HepG2 (cell line): Measurements from ENCODE around the gene YWHAQ. TPM values are rescaled to one million over a fixed set of nuclear protein-coding genes. Genes with fewer than 3 reads are reported as not detected.

Source experiments
- CHCHD3 ChIP-seq: sonication (generic); formaldehyde crosslinking; IDR thresholded peaks from 2 replicates; pipeline ENCODE4 v1.8.0; 2022; ENCODE audit warnings: mild to moderate bottlenecking, missing genetic modification reagents, moderate library complexity
- DR1 ChIP-seq: sonication (generic); formaldehyde crosslinking; IDR thresholded peaks from 2 replicates; pipeline ENCODE4 v1.8.0; 2021; ENCODE audit warnings: mild to moderate bottlenecking, missing genetic modification reagents, inconsistent platforms
- FOXA1 ChIP-seq, 2 experiments: fragments of 450-650 bp in 1 of 2; sonication (generic) in 1 of 2; formaldehyde crosslinking in 1 of 2; IDR thresholded peaks; 2 replicates each; pipeline versions ENCODE4 v1.4.0 to v1.6.1; 2016 to 2020; ENCODE audit warnings: missing genetic modification reagents in 1 of 2
- HMG20A ChIP-seq: IDR thresholded peaks from 2 replicates; pipeline ENCODE4 v1.6.1; 2016; ENCODE audit warnings: borderline replicate concordance
- KAT8 ChIP-seq: IDR thresholded peaks from 2 replicates; pipeline ENCODE4 v1.6.1; 2016; ENCODE audit warnings: missing genetic modification reagents, missing compliant biosample characterization
- MTA1 ChIP-seq: sonication (generic); formaldehyde crosslinking; IDR thresholded peaks from 2 replicates; pipeline ENCODE4 v1.4.0; 2020; ENCODE audit warnings: missing genetic modification reagents, mild to moderate bottlenecking, borderline replicate concordance
- MYC ChIP-seq: sonication (generic); formaldehyde crosslinking; IDR thresholded peaks from 2 replicates; pipeline ENCODE4 v1.9.0; 2021; ENCODE audit warnings: missing genetic modification reagents, borderline replicate concordance
- PRMT3 ChIP-seq: sonication (generic); formaldehyde crosslinking; IDR thresholded peaks from 2 replicates; pipeline ENCODE4 v1.8.1; 2022; ENCODE audit warnings: low read depth, mild to moderate bottlenecking, moderate library complexity, missing genetic modification reagents, borderline replicate concordance
- SATB2 ChIP-seq: sonication (generic); formaldehyde crosslinking; IDR thresholded peaks from 2 replicates; pipeline ENCODE4 v1.5.0; 2020; ENCODE audit warnings: missing genetic modification reagents
- SMAD1 ChIP-seq: sonication (generic); formaldehyde crosslinking; IDR thresholded peaks from 2 replicates; pipeline ENCODE4 v1.4.0; 2020; ENCODE audit warnings: missing genetic modification reagents, low read depth, mild to moderate bottlenecking, borderline replicate concordance
- TAF15 ChIP-seq: fragments of 200-400 bp; formaldehyde crosslinking; IDR thresholded peaks from one replicate; pipeline ENCODE4 v1.6.1; 2018; ENCODE audit warnings: mild to moderate bottlenecking, low read depth, low read length; ENCODE audit not compliant: poor library complexity, severe bottlenecking
- TMF1 ChIP-seq: sonication (generic); formaldehyde crosslinking; IDR thresholded peaks from 2 replicates; pipeline ENCODE4 v1.8.1; 2022; ENCODE audit warnings: low read depth, missing genetic modification reagents
- TOPORS ChIP-seq: sonication (generic); formaldehyde crosslinking; IDR thresholded peaks from 2 replicates; pipeline ENCODE4 v1.8.0; 2023; ENCODE audit warnings: mild to moderate bottlenecking, missing genetic modification reagents
- ZBTB1 ChIP-seq: sonication (generic); formaldehyde crosslinking; IDR thresholded peaks from 2 replicates; pipeline ENCODE4 v1.4.0; 2020; ENCODE audit warnings: missing genetic modification reagents, borderline replicate concordance
- ZNF605 ChIP-seq: sonication (generic); formaldehyde crosslinking; IDR thresholded peaks from 2 replicates; pipeline ENCODE4 v1.8.0; 2022; ENCODE audit warnings: mild to moderate bottlenecking, missing genetic modification reagents
- ZNF670 ChIP-seq: sonication (generic); formaldehyde crosslinking; IDR thresholded peaks from 2 replicates; pipeline ENCODE4 v1.8.0; 2022; ENCODE audit warnings: mild to moderate bottlenecking, missing genetic modification reagents, borderline replicate concordance
- ZNF678 ChIP-seq: sonication (generic); formaldehyde crosslinking; IDR thresholded peaks from 2 replicates; pipeline ENCODE4 v1.4.0; 2020; ENCODE audit warnings: mild to moderate bottlenecking, missing genetic modification reagents
- ZNF775 ChIP-seq: sonication (generic); formaldehyde crosslinking; IDR thresholded peaks from 2 replicates; pipeline ENCODE4 v1.4.0; 2020; ENCODE audit warnings: missing genetic modification reagents, mild to moderate bottlenecking, moderate library complexity, borderline replicate concordance
- polyA plus RNA-seq, 8 experiments: library from polyadenylated mRNA; depleted of rRNA in 3 of 8; stranded (reverse) in 7 of 8; unstranded in 1 of 8; fragments of >200 nt; fragmentation: Illumina TruSeq in 4 of 8; extraction: Trizol in 4 of 8; gene quantifications; 2 replicates each; pipeline versions ENCODE4 v1.2.1 to v1.2.3, GENCODE V29; 2011 to 2016; ENCODE audit warnings: low read depth in 4 of 8, missing spikeins in 1 of 8, mixed read lengths in 1 of 8; ENCODE audit not compliant: insufficient read depth in 1 of 8
- total RNA-seq, 5 experiments: library from RNA; depleted of rRNA; stranded (reverse); fragments of >200 nt; fragmentation: Illumina TruSeq; extraction: Trizol; gene quantifications; 2 replicates each; pipeline ENCODE4 v1.2.3, GENCODE V29; 2016; ENCODE audit warnings: low read depth in 1 of 5
- TF ChIP-seq, protein P1 (sequence below): sonication (generic); formaldehyde crosslinking; IDR thresholded peaks from 2 replicates; pipeline ENCODE4 v1.4.0; 2020; ENCODE audit warnings: mild to moderate bottlenecking, missing genetic modification reagents
- TF ChIP-seq, protein P2 (sequence below): sonication (generic); formaldehyde crosslinking; IDR thresholded peaks from 2 replicates; pipeline ENCODE4 v1.4.0; 2020; ENCODE audit warnings: missing genetic modification reagents

The YWHAQ gene
- total and polyA plus RNA-seq, 2 of the 13 experiments (the other 11 are each of a cell fraction or from before 2014, with no cell fraction given): 160 to 304 TPM

DNA sequence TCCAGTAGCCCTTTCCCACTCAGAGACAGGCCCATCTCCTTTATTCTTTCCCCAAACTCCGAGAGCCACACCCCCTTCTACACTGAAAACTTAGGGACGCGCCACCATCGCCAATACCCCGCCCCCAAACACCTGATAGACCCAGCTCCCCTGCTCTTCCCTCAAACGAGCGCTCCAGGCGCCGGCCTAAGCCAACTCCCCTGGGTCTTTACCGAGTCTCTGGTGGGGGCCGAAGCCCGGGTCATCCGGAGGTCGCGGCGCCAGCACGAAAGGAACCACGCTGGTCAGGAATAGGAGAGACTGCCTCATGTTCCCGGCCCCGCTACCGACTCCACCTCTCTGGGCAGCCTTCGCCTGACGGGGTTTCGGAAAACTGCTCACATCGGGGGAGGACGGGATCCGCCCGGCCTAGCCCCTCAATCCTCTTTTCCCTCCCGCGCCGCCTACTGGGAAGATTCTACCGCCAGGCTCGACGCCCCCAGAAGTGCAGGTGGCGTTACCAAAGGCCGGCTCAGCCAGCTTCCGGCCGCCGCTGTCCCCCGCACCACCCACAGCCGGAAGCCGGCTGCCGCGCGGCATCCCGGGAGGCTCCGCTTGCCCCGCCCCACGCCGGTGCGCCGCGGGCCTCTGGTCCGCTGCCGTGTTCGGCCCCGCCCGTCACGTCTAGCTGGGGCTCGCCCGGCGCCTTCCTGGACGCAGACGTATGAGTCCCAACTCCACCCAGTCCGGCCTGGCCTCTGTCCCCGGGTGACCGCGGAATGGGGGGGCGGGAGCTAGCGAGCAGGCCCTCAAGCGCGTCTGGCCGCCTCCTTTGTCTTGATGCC lies 75.3 kb downstream of the YWHAQ start, which contains the start of gene ADAM17 (continued):
- peak; percentile 16; the same call in 1 of the 2 replicates for TF ChIP-seq ZBTB1 (CRISPR knock-in tag)
- peak; percentile 73 for TF ChIP-seq TAF15
- TF ChIP-seq, protein P1, sequence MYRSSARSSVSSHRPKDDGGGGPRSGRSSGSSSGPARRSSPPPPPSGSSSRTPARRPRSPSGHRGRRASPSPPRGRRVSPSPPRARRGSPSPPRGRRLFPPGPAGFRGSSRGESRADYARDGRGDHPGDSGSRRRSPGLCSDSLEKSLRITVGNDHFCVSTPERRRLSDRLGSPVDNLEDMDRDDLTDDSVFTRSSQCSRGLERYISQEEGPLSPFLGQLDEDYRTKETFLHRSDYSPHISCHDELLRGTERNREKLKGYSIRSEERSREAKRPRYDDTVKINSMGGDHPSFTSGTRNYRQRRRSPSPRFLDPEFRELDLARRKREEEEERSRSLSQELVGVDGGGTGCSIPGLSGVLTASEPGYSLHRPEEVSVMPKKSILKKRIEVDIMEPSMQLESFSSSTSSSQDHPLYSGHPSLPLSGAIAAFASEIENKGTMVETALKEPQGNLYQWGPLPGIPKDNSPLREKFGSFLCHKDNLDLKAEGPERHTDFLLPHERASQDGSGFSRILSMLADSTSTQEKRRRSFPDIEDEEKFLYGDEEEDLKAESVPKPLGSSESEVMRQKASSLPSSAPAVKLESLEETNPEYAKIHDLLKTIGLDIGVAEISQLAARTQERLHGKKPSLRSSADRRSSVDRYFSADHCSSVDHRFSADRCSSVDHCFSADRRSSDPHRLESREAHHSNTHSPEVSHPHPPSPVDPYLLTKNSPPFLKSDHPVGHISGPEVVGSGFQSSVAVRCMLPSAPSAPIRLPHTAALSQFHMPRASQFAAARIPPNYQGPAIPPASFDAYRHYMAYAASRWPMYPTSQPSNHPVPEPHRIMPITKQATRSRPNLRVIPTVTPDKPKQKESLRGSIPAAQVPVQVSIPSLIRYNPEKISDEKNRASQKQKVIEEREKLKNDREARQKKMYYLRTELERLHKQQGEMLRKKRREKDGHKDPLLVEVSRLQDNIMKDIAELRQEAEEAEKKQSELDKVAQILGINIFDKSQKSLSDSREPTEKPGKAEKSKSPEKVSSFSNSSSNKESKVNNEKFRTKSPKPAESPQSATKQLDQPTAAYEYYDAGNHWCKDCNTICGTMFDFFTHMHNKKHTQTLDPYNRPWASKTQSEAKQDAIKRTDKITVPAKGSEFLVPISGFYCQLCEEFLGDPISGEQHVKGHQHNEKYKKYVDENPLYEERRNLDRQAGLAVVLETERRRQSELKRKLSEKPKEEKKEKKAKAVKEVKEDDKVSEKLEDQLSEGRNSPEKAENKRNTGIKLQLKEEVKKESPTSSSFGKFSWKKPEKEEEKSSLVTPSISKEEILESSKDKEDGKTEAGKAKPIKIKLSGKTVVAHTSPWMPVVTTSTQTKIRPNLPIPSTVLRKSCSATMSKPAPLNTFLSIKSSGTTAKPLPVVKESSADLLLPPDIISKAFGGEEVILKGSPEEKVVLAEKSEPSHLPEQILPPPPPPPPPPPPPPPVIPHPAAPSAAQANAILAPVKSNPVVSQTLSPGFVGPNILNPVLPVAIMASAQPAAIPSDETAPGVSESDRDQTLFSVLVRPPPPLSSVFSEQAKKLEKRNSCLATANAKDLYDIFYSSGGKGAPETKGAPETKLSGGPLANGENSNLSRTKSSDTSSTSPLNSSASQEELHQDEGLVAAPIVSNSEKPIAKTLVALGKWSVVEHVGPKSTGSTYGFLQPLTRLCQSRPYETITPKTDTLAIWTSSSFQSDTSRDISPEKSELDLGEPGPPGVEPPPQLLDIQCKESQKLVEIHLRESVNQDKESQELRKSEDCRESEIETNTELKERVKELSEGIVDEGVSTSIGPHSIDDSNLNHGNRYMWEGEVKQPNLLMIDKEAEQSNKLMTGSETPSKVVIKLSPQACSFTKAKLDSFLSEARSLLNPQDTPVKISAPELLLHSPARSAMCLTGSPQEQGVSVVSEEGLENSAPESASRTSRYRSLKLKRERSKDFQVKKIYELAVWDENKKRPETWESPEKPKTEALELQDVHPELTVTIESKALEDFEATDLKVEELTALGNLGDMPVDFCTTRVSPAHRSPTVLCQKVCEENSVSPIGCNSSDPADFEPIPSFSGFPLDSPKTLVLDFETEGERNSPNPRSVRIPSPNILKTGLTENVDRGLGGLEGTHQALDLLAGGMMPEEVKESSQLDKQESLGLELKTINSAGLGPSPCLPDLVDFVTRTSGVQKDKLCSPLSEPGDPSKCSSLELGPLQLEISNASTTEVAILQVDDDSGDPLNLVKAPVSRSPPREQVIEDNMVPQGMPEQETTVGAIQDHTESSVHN (CRISPR knock-in tag): no peak; the same call in 1 of the 2 replicates
- no peak for TF ChIP-seq SATB2 (CRISPR knock-in tag)
- TF ChIP-seq ZNF670 (CRISPR knock-in tag): peak; percentile 99
- peak; percentile 86 for TF ChIP-seq PRMT3 (CRISPR knock-in tag)
- TF ChIP-seq CHCHD3: no peak
- peak; percentile 86; the same call in 1 of the 2 replicates for TF ChIP-seq MYC (CRISPR knock-in tag)
- peak; percentile 83 for TF ChIP-seq ZNF605 (CRISPR knock-in tag)
- TF ChIP-seq TOPORS (CRISPR knock-in tag): no peak; the same call in none of the 2 replicates
- TF ChIP-seq HMG20A (CRISPR knock-in tag): no peak
- no peak; the same call in none of the 2 replicates for TF ChIP-seq ZNF678 (CRISPR knock-in tag)
- TF ChIP-seq, protein P2, sequence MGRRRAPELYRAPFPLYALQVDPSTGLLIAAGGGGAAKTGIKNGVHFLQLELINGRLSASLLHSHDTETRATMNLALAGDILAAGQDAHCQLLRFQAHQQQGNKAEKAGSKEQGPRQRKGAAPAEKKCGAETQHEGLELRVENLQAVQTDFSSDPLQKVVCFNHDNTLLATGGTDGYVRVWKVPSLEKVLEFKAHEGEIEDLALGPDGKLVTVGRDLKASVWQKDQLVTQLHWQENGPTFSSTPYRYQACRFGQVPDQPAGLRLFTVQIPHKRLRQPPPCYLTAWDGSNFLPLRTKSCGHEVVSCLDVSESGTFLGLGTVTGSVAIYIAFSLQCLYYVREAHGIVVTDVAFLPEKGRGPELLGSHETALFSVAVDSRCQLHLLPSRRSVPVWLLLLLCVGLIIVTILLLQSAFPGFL (CRISPR knock-in tag): no peak
- peak; percentile 89 for TF ChIP-seq DR1 (CRISPR knock-in tag)
- TF ChIP-seq MTA1: peak; percentile 89
- TF ChIP-seq KAT8 (CRISPR knock-in tag): peak; percentile 95
- TF ChIP-seq TMF1 (CRISPR knock-in tag): 0 out of 2 replicates have a peak, but pooled peaks have one; percentile 47
- TF ChIP-seq FOXA1 (IDR thresholded peaks at IDR 0.05): no peak
- TF ChIP-seq FOXA1 (CRISPR knock-in tag; IDR thresholded peaks at IDR 0.05): peak; percentile 41
- TF ChIP-seq SMAD1 (CRISPR knock-in tag): peak; percentile 82; the same call in 1 of the 2 replicates
- TF ChIP-seq ZNF775: 0 out of 2 replicates have a peak, but pooled peaks have one; percentile 64
